Kidney (tissue), 14 donors: ENCODE data around the gene GCM1. TPM values are rescaled to one million over a fixed set of nuclear protein-coding genes. Genes with fewer than 3 reads are reported as not detected.

ENCODE experiments used
- DNase-seq, 5 donors: peaks; one replicate each; pipeline ENCODE4 v3.0.0-alpha.2; 2013 to 2020
- FAIRE-seq: peaks from 2 replicates; lab custom pipeline; 2012; peaks lifted over from hg19 to GRCh38; lab: Jason Lieb, UNC
- H3K27ac ChIP-seq, 2 donors: one replicate each; pipeline ENCODE4 v1.7.0; 2013; ENCODE audit warnings: low read depth in 2 of 2, low read length in 2 of 2, inconsistent platforms in 1 of 2
- H3K27me3 ChIP-seq: one replicate; pipeline ENCODE4 v1.7.1; 2013; ENCODE audit warnings: low read length, inconsistent platforms; ENCODE audit not compliant: control insufficient read depth, insufficient read depth
- H3K36me3 ChIP-seq, 3 donors: one replicate each; pipeline versions ENCODE4 v1.7.0 to v1.7.1; 2013; ENCODE audit warnings: low read length in 3 of 3, control low read depth in 1 of 3, inconsistent platforms in 1 of 3; ENCODE audit not compliant: insufficient read depth in 3 of 3, control insufficient read depth in 2 of 3
- H3K4me1 ChIP-seq, 3 donors: one replicate each; pipeline versions ENCODE4 v1.7.0 to v1.7.1; 2013; ENCODE audit warnings: low read length in 3 of 3, inconsistent platforms in 1 of 3, low read depth in 1 of 3; ENCODE audit not compliant: control insufficient read depth in 2 of 3, insufficient read depth in 2 of 3
- H3K4me3 ChIP-seq, 3 donors: one replicate each; pipeline versions ENCODE4 v1.7.0 to v1.8.1; 2013; ENCODE audit warnings: low read length in 3 of 3, control low read depth in 1 of 3, inconsistent platforms in 1 of 3
- H3K9ac ChIP-seq, 3 donors: one replicate each; pipeline versions ENCODE4 v1.7.0 to v1.7.1; 2013; ENCODE audit warnings: low read length in 3 of 3, control low read depth in 1 of 3, inconsistent platforms in 1 of 3
- H3K9me3 ChIP-seq, 3 donors: one replicate each; pipeline versions ENCODE4 v1.7.0 to v1.7.1; 2013; ENCODE audit warnings: low read length in 3 of 3, control low read depth in 1 of 3, inconsistent platforms in 1 of 3; ENCODE audit not compliant: control insufficient read depth in 2 of 3, insufficient read depth in 1 of 3
- intact Hi-C: fragments of 100-400 bp; cut with DNase I; formaldehyde crosslinking; loops from one replicate; pipeline ENCODE4 v1.11.1; 2022
- polyA plus RNA-seq: library from polyadenylated mRNA; stranded (reverse); fragments of 350-450 nt; fragmentation: Illumina TruSeq; extraction: RNeasy Lipid Tissue Mini Kit (QIAGEN cat#74804); gene quantifications from one replicate; pipeline ENCODE4 v1.2.3, GENCODE V29; 2014; ENCODE audit warnings: low read depth, low replicate concordance; ENCODE audit not compliant: insufficient read depth
- total RNA-seq: library from RNA; stranded (reverse); fragmentation: NEBNext Ultra II Directional; extraction: Animal tissue kit (Norgen Biotek cat#: 25700); gene quantifications from one replicate; pipeline ENCODE4 v1.2.1, GENCODE V29; 2021
- TF ChIP-seq, protein P1 (sequence below): IDR thresholded peaks from 3 replicates; pipeline ENCODE4 v1.5.1; 2012; ENCODE audit warnings: mild to moderate bottlenecking, moderate library complexity, borderline replicate concordance; ENCODE audit not compliant: insufficient read depth; ENCODE audit errors: extremely low read depth
- donor health status: control.
- donor health status: control.
- donor health status: control.
- donor health status: control.
- donor health status: control.
- donor health status: DM: yes; HTN: yes; CAD: no.
- donor health status: Normal renal cell carcinoma (clear cell type).

GCM1 gene
- total and polyA plus RNA-seq, 2 donors from 2014 or later = 0.37 to 0.72 TPM

DNA sequence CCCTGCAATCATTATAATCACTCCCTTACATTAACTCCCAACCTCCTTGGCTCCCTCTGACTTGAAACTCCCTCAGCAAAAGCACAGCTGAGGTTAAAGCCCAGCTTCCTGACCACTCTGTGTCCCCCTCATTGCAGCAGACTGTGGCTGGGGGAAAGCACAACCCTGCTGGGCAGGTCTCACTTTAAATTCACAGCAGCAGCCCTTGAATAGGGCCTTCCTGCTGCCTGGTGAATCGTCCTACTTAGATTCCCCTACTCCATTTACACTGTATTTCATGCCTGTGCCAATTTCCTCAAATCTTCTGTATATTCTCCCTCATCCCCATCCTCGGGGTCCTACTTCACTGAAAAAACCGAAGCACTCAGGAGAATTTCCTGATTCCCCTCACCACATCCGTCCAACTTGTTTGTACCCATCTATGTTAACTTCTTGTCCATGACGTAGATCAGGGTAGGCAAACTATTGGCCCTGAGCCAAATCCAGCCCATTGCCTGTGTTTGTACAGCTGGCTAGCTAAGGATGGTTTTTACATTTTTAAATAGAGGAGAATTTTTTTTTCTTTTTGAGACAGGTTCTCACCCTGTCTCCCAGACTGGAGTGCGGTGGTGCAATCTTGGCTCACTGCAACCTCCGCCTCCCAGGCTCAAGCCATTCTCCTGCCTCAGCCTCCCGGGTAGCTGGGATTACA is 31.5 kb upstream of the GCM1 start:
- Histone ChIP-seq H3K27me3 (no peaks in the 10 kb centered on the region), H3K9ac (no peak overlapping the region), H3K4me1 (no peaks in the 10 kb centered on the region), H3K27ac (no peak overlapping the region), H3K9me3 (no peaks in the 10 kb centered on the region), H3K4me3 (no peak overlapping the region), H3K36me3 (no peaks in the 10 kb centered on the region)
- TF ChIP-seq, protein P1, sequence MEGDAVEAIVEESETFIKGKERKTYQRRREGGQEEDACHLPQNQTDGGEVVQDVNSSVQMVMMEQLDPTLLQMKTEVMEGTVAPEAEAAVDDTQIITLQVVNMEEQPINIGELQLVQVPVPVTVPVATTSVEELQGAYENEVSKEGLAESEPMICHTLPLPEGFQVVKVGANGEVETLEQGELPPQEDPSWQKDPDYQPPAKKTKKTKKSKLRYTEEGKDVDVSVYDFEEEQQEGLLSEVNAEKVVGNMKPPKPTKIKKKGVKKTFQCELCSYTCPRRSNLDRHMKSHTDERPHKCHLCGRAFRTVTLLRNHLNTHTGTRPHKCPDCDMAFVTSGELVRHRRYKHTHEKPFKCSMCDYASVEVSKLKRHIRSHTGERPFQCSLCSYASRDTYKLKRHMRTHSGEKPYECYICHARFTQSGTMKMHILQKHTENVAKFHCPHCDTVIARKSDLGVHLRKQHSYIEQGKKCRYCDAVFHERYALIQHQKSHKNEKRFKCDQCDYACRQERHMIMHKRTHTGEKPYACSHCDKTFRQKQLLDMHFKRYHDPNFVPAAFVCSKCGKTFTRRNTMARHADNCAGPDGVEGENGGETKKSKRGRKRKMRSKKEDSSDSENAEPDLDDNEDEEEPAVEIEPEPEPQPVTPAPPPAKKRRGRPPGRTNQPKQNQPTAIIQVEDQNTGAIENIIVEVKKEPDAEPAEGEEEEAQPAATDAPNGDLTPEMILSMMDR = no peak
- peak in 2 of 5 donors; percentile 20 to 29 for DNase-seq
- intact Hi-C loops = no loop called here
- FAIRE-seq = no peak

DNA sequence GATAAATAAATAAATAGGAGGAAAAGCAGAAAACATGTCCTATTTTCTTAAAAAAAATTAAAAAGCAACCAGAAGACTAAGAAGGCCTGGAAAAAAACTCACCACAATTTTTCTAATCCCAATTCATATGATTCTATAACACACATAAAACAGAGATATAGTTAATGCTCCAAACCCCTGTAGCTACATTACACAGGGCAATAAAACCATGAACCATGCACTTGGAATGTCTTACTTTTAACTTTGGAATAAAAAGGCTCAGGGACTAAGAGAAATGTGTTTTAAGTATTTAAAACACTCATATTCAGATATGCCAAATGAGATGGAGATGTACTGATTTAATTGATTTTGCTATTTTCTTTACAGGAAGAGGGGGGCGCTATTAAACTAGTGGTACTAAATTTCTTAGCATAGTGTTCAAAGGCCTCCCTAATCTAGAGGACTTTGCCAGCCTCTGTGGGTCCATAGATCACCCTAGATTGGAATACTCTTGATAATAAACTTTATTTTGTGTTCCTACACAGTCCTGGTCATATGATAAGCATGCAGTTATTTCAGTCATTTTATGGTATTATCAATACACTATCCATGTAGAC is 30.3 kb upstream of the GCM1 start:
- TF ChIP-seq, protein P1 = no peak
- FAIRE-seq (no peak), DNase-seq (no peak)
- no peak overlapping the region for H3K27ac ChIP-seq
- H3K36me3 ChIP-seq = no peaks in the 10 kb centered on the region
- H3K9ac ChIP-seq = no peak overlapping the region
- no peaks in the 10 kb centered on the region for H3K27me3 ChIP-seq
- no peak overlapping the region for H3K4me3 ChIP-seq
- intact Hi-C loops = no loop called here
- H3K4me1 ChIP-seq = no peaks in the 10 kb centered on the region
- H3K9me3 ChIP-seq = no peaks in the 10 kb centered on the region

DNA sequence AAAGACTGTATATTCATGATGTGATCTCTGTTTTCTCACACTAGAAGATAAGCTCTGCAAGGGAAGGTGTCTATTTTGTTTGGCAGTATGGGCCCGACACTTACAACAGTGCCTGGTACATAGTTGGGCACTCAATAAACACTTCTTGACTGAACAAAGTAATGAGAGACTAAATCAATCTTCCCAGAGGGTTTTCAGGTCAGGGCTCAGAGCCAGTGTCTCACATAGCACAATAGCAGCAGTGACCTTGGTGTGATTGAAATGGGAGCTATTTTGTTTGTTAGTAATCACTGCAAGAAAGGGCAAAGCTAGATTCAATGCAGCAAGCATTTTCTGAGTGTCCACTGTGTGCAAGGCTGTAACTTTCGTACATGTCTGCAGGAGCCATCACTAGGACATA is 26.4 kb upstream of the GCM1 start:
- H3K4me1 ChIP-seq = no peaks in the 10 kb centered on the region
- no peaks in the 10 kb centered on the region for H3K36me3 ChIP-seq
- intact Hi-C loops = no loop called here
- H3K9ac ChIP-seq = no peak overlapping the region
- H3K27me3 ChIP-seq = no peaks in the 10 kb centered on the region
- no peak overlapping the region for H3K4me3 ChIP-seq
- TF ChIP-seq, protein P1 = no peak
- DNase-seq (no peak), FAIRE-seq (no peak)
- H3K27ac ChIP-seq = no peak overlapping the region
- no peaks in the 10 kb centered on the region for H3K9me3 ChIP-seq

DNA sequence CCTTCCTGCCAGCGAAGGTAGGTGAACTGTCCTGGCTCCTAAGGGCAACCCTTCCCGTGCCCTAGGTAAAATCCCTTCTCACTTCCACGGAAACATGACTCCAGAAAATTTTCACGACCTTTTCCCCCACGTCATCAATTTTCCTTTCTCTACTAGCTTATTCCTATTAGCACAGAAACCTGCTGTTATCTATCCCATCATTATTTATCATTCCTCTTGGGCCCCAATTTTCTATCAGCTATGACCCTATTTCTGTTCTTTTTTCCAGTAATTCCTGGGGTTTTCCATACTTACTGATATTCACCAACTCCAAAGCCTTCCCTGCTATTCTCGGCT is 23.8 kb upstream of the GCM1 start:
- H3K9me3 ChIP-seq = no peaks in the 10 kb centered on the region
- H3K27me3 ChIP-seq = no peaks in the 10 kb centered on the region
- H3K9ac ChIP-seq = no peak overlapping the region
- DNase-seq = no peak
- H3K36me3 ChIP-seq = no peaks in the 10 kb centered on the region
- intact Hi-C loops = no loop called here
- TF ChIP-seq, protein P1 = no peak
- no peaks in the 10 kb centered on the region for H3K4me1 ChIP-seq
- no peak overlapping the region for H3K27ac ChIP-seq
- H3K4me3 ChIP-seq = no peak overlapping the region
- FAIRE-seq = no peak
